Mesenchymal stem cell (in vitro differentiated cells and primary cell): Measurements from ENCODE around the gene NEUROD4.

Experiments
- DNase-seq: peaks from one replicate; pipeline ENCODE4 v3.0.0-alpha.2; 2013
- H2AFZ ChIP-seq: one replicate; pipeline ENCODE4 v1.6.1; 2013; ENCODE audit warnings: low read depth, mild to moderate bottlenecking, control low read depth, inconsistent platforms, low read length, moderate library complexity
- H2AK5ac ChIP-seq: 2 replicates; pipeline ENCODE4 v1.6.1; 2013; ENCODE audit warnings: low read length, moderate library complexity, mild to moderate bottlenecking, inconsistent platforms; ENCODE audit not compliant: severe bottlenecking
- H2BK120ac ChIP-seq: one replicate; pipeline ENCODE4 v1.6.1; 2013; ENCODE audit warnings: low read depth, mild to moderate bottlenecking, inconsistent platforms, low read length, moderate library complexity
- H2BK12ac ChIP-seq, 2 experiments: one replicate each; pipeline ENCODE4 v1.6.1; 2013; ENCODE audit warnings: inconsistent platforms in 2 of 2, low read length in 2 of 2, mild to moderate bottlenecking in 2 of 2, moderate library complexity in 2 of 2, control low read depth in 1 of 2
- H2BK15ac ChIP-seq: one replicate; pipeline ENCODE4 v1.6.1; 2013; ENCODE audit warnings: mild to moderate bottlenecking, low read depth, inconsistent platforms; ENCODE audit not compliant: poor library complexity, severe bottlenecking
- H2BK5ac ChIP-seq: 2 replicates; pipeline ENCODE4 v1.6.1; 2013; ENCODE audit warnings: low read depth, mild to moderate bottlenecking, low read length, control low read depth, inconsistent platforms; ENCODE audit not compliant: poor library complexity, severe bottlenecking
- H3K14ac ChIP-seq, 2 experiments: one replicate each; pipeline ENCODE4 v1.6.1; 2013; ENCODE audit warnings: inconsistent platforms in 2 of 2, low read length in 2 of 2, control low read depth in 1 of 2, mild to moderate bottlenecking in 1 of 2, moderate library complexity in 1 of 2
- H3K18ac ChIP-seq, 2 experiments: one replicate each; pipeline ENCODE4 v1.6.1; 2013; ENCODE audit warnings: inconsistent platforms in 2 of 2, low read length in 2 of 2, control low read depth in 1 of 2, low read depth in 1 of 2, mild to moderate bottlenecking in 1 of 2
- H3K23ac ChIP-seq, 2 experiments: one replicate each; pipeline ENCODE4 v1.6.1; 2013; ENCODE audit warnings: inconsistent platforms in 2 of 2, low read length in 2 of 2, mild to moderate bottlenecking in 2 of 2, moderate library complexity in 2 of 2, control low read depth in 1 of 2
- H3K27ac ChIP-seq: 2 replicates; pipeline ENCODE4 v1.5.1; 2013; ENCODE audit warnings: mild to moderate bottlenecking, moderate library complexity, low read length, control low read depth, inconsistent platforms; ENCODE audit not compliant: poor library complexity, severe bottlenecking
- H3K27me3 ChIP-seq, 2 experiments: 2 replicates each; pipeline versions ENCODE4 v1.6.1 to v1.7.0; 2013; ENCODE audit warnings: low read length in 2 of 2, mild to moderate bottlenecking in 2 of 2, moderate library complexity in 2 of 2, control low read depth in 1 of 2, inconsistent platforms in 1 of 2; ENCODE audit not compliant: control insufficient read depth in 1 of 2, insufficient read depth in 1 of 2
- H3K36me3 ChIP-seq, 2 experiments: 2 replicates each; pipeline versions ENCODE4 v1.6.1 to v1.7.0; 2013; ENCODE audit warnings: low read length in 2 of 2, control low read depth in 1 of 2, inconsistent platforms in 1 of 2, low read depth in 1 of 2, mild to moderate bottlenecking in 1 of 2; ENCODE audit not compliant: insufficient read depth in 2 of 2, control insufficient read depth in 1 of 2
- H3K4ac ChIP-seq, 2 experiments: one replicate each; pipeline ENCODE4 v1.6.1; 2013; ENCODE audit warnings: inconsistent platforms in 2 of 2, low read length in 2 of 2, mild to moderate bottlenecking in 2 of 2, moderate library complexity in 2 of 2, control low read depth in 1 of 2, low read depth in 1 of 2
- H3K4me1 ChIP-seq: 2 replicates; pipeline ENCODE4 v1.6.1; 2013; ENCODE audit warnings: low read depth, low read length, control low read depth; ENCODE audit not compliant: control insufficient read depth, insufficient read depth
- H3K4me2 ChIP-seq: 2 replicates; pipeline ENCODE4 v1.6.1; 2013; ENCODE audit warnings: low read length, mild to moderate bottlenecking, inconsistent platforms; ENCODE audit not compliant: poor library complexity, severe bottlenecking
- H3K4me3 ChIP-seq, 2 experiments: 2 replicates each; pipeline versions ENCODE4 v1.5.1 to v1.7.0; 2013; ENCODE audit warnings: low read length in 2 of 2, mild to moderate bottlenecking in 2 of 2, control low read depth in 1 of 2, low read depth in 1 of 2; ENCODE audit not compliant: insufficient read depth in 1 of 2
- H3K79me1 ChIP-seq: replicated peaks from 2 replicates; pipeline ENCODE4 v1.6.1; 2013; ENCODE audit warnings: mild to moderate bottlenecking, control low read depth, low read length, inconsistent platforms; ENCODE audit not compliant: poor library complexity, severe bottlenecking
- H3K9ac ChIP-seq: 2 replicates; pipeline ENCODE4 v1.7.0; 2013; ENCODE audit warnings: mild to moderate bottlenecking, low read length, moderate library complexity
- H3K9me3 ChIP-seq: 2 replicates; pipeline ENCODE4 v1.7.0; 2013; ENCODE audit warnings: mild to moderate bottlenecking, low read length; ENCODE audit not compliant: control insufficient read depth
- H4K8ac ChIP-seq: one replicate; pipeline ENCODE4 v1.6.1; 2013; ENCODE audit warnings: inconsistent platforms, mild to moderate bottlenecking, low read length, moderate library complexity
- H4K91ac ChIP-seq: one replicate; pipeline ENCODE4 v1.6.1; 2013; ENCODE audit warnings: mild to moderate bottlenecking, low read length, inconsistent platforms
- WGBS: methylation state at CpG from one replicate; pipeline ENCODE4 v1.1.7; 2013; ENCODE audit warnings: mixed read lengths; 5-methylcytosine and 5-hydroxymethylcytosine counted together

Gene NEUROD4

DNA sequence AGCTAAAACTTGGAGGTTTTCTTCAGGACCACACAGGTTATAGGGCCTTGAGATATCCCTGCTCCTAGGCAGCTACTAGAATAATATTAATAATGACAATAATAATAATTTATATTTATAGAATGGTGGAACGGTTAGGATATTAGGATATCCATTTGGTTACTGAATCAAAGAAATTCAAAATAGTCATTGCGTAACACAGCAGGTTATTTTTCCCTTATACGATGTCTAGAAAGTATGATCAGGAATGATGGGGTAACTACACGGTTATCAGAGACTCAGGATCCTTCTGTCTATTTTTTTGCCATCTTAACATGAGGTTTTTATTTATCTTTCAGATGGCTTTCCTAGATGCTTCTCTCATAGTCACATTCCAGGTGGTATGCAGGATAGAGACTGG is 39.0 kb downstream of the NEUROD4 start:
- H3K18ac ChIP-seq, result no peak overlapping the region
- no peaks in the 10 kb centered on the region for H3K4me1 ChIP-seq
- H4K8ac ChIP-seq, result no peak overlapping the region
- H3K9ac ChIP-seq, result no peak overlapping the region
- H4K91ac ChIP-seq, result no peak overlapping the region
- H3K4ac ChIP-seq, result no peak overlapping the region
- H3K79me1 ChIP-seq, result no peaks in the 10 kb centered on the region
- H3K4me2 ChIP-seq, result no peak overlapping the region
- H2AFZ ChIP-seq, result no peak overlapping the region
- peaks cover 9 to 40% of the 10 kb centered on the region in 2 experiments for H3K27me3 ChIP-seq
- 89% methylated on average over 3 of the region's 4 CpGs for WGBS
- H2BK5ac ChIP-seq, result no peak overlapping the region
- DNase-seq, result no peak
- H3K14ac ChIP-seq, result no peak overlapping the region
- H3K4me3 ChIP-seq, result no peak overlapping the region
- H2BK15ac ChIP-seq, result no peak overlapping the region
- no peak overlapping the region for H2AK5ac ChIP-seq
- H3K27ac ChIP-seq, result no peak overlapping the region
- H3K36me3 ChIP-seq, result no peaks in the 10 kb centered on the region
- H3K9me3 ChIP-seq, result no peaks in the 10 kb centered on the region
- H2BK12ac ChIP-seq, result no peak overlapping the region
- no peak overlapping the region for H3K23ac ChIP-seq
- H2BK120ac ChIP-seq, result no peak overlapping the region

DNA sequence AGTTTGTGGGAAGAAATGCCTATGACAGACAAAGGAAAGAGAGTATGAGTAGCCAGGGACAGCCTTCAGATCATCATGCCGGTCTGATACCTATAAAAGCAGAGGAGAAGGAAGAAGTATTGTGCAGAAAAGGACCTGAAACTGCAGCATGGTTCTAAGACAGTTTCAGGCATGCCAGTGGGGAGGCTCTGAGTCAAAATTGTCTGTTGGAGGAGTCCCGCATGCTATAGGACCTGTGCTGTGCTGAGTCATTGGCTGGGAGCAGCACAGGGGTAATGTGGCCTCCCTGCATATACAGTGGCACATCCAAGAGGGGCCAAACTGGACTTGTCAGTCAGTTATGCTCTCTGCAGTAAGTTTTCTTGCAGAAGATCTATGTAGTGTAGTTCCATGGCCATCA is 40.7 kb downstream of the NEUROD4 start:
- H2AK5ac ChIP-seq, result no peak overlapping the region
- no peak overlapping the region for H2BK12ac ChIP-seq
- H3K9me3 ChIP-seq, result no peaks in the 10 kb centered on the region
- no peak for DNase-seq
- no peaks in the 10 kb centered on the region for H3K4me1 ChIP-seq
- H3K4me2 ChIP-seq, result no peak overlapping the region
- H2BK15ac ChIP-seq, result no peak overlapping the region
- no peak overlapping the region for H3K14ac ChIP-seq
- no peak overlapping the region for H4K8ac ChIP-seq
- H3K18ac ChIP-seq, result peak overlapping the region in 1 of 2 experiments; percentile 10
- H3K23ac ChIP-seq, result no peak overlapping the region
- H3K9ac ChIP-seq, result no peak overlapping the region
- H3K27ac ChIP-seq, result no peak overlapping the region
- WGBS, result 56% methylated on average over 2 of the region's 2 CpGs
- peaks cover 13 to 57% of the 10 kb centered on the region in 2 experiments for H3K27me3 ChIP-seq
- H3K4ac ChIP-seq, result no peak overlapping the region
- H2AFZ ChIP-seq, result no peak overlapping the region
- H3K4me3 ChIP-seq, result no peak overlapping the region
- no peak overlapping the region for H2BK5ac ChIP-seq
- H4K91ac ChIP-seq, result no peak overlapping the region
- H3K36me3 ChIP-seq, result no peaks in the 10 kb centered on the region
- H3K79me1 ChIP-seq, result no peaks in the 10 kb centered on the region
- H2BK120ac ChIP-seq, result no peak overlapping the region

DNA sequence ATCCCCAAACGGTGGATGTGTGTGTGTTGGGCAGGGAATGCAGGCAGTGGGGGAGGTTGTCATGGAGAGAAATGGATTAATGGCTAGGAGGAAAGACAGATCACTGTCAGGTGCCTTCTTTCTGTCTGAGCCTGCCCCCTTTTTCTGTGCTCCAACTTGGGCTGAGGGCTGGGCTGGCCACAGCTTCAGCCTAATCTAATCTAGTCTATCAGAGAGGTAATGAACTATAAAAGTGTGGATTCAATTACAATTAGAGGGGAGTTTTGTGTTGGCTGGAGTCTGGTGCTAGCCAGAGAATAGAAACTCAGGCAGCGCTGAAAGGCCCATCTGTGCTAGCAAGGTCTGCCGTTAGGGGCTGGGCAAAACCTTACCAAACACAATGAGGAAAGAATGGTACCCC is 41.2 kb downstream of the NEUROD4 start:
- Histone ChIP-seq H3K36me3 (no peaks in the 10 kb centered on the region), H4K91ac (no peak overlapping the region)
- DNase-seq, result no peak

DNA sequence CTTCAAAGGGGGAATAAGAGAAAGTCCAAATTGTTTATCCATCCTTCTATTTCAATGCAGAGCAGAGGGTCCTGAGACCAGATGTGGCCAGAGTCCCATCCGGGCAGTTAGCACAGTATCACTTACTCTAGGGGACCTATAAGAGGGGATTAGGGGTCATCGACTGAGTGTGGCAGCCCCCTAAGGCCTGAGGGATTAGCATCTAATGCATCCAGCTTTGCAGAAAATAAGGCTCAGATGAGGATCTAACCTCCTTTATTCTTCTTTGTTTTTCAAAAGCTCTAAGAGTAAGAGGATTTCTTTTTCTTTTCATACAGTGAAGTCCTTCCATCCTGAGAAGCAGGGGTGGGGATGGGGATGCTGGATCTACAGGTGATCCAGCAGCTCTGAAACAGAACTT is 43.5 kb downstream of the NEUROD4 start:
- Histone ChIP-seq H2BK120ac (no peak overlapping the region), H3K4me3 (no peak overlapping the region), H2BK15ac (no peak overlapping the region), H3K14ac (no peak overlapping the region), H2AK5ac (no peak overlapping the region), H3K4me2 (no peak overlapping the region), H2BK5ac (no peak overlapping the region), H4K91ac (no peak overlapping the region), H3K36me3 (no peaks in the 10 kb centered on the region), H4K8ac (no peak overlapping the region), H3K9me3 (no peaks in the 10 kb centered on the region), H3K27me3 (peaks cover 18 to 70% of the 10 kb centered on the region in 2 experiments), H2AFZ (no peak overlapping the region), H3K4me1 (no peaks in the 10 kb centered on the region), H3K9ac (no peak overlapping the region), H3K23ac (no peak overlapping the region), H3K4ac (no peak overlapping the region), H3K27ac (no peak overlapping the region), H3K79me1 (no peaks in the 10 kb centered on the region), H2BK12ac (no peak overlapping the region), H3K18ac (no peak overlapping the region)
- no peak for DNase-seq
- 93% methylated on average over 2 of the region's 2 CpGs for WGBS

More for the DNA sequence above, 41.2 kb downstream of the NEUROD4 start:
- H4K8ac ChIP-seq, result no peak overlapping the region
- no peak overlapping the region for H3K27ac ChIP-seq
- H3K14ac ChIP-seq, result no peak overlapping the region
- no peak overlapping the region for H3K4me2 ChIP-seq
- H3K9me3 ChIP-seq, result no peaks in the 10 kb centered on the region
- H3K27me3 ChIP-seq, result peaks cover 18 to 62% of the 10 kb centered on the region in 2 experiments
- WGBS, result 38% methylated on average over 2 of the region's 3 CpGs
- H3K4ac ChIP-seq, result no peak overlapping the region
- H2BK5ac ChIP-seq, result no peak overlapping the region
- no peak overlapping the region for H3K4me3 ChIP-seq
- H3K18ac ChIP-seq, result no peak overlapping the region
- no peak overlapping the region for H2BK15ac ChIP-seq
- H2AK5ac ChIP-seq, result no peak overlapping the region
- no peaks in the 10 kb centered on the region for H3K4me1 ChIP-seq
- H3K23ac ChIP-seq, result no peak overlapping the region
- H3K9ac ChIP-seq, result no peak overlapping the region
- no peaks in the 10 kb centered on the region for H3K79me1 ChIP-seq
- H2BK120ac ChIP-seq, result no peak overlapping the region
- no peak overlapping the region for H2BK12ac ChIP-seq
- H2AFZ ChIP-seq, result no peak overlapping the region
